ENCODE measurements around the gene GSPT1.
"Not testable (repeated sequence)": the region's sequence is repeated elsewhere in the genome, so short reads cannot be mapped to it uniquely, and the experiment has no call there.

Gene GSPT1

GRCh38 chr16:11957591-11958395, 42.0 kb upstream of the GSPT1 start:
- ATAC-seq: no peak
- TF ChIP-seq TSHZ2 (CRISPR knock-in tag; IDR thresholded peaks at IDR 0.05) (no peak), ESRRG (CRISPR knock-in tag; IDR thresholded peaks at IDR 0.05) (no peak), ARNTL (CRISPR knock-in tag; IDR thresholded peaks at IDR 0.05; ENCODE audit: borderline replicate concordance, low read depth) (no peak), RARB (CRISPR knock-in tag; IDR thresholded peaks at IDR 0.05) (no peak), ISL1 (CRISPR knock-in tag; IDR thresholded peaks at IDR 0.05) (no peak), CSDC2 (CRISPR knock-in tag; IDR thresholded peaks at IDR 0.05) (no peak), ZFP3 (CRISPR knock-in tag; IDR thresholded peaks at IDR 0.05) (no peak)

DNA sequence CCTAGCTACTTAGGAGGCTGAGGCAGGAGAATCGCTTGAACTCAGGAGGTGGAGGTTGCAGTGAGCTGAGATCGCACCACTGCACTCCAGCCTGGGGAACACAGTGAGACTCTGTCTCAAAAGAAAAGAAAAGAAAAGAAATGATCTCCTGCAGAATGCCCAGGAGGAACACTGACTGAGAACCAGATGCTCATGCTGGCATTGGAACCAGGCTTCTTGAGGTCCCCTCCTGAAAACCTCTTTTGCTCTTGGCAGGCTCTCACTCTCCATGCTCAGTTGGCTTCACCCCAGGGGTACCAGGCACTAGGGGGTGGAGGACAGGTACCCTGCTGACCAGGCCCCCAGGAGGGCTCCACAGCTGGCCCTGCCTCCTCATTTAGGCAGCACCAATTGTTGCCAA, 40.8 kb upstream of the GSPT1 start:
- ATAC-seq: no peak
- TF ChIP-seq PPARA (CRISPR knock-in tag; IDR thresholded peaks at IDR 0.05; ENCODE audit: borderline replicate concordance): no peak
- TF ChIP-seq SNAI2 (CRISPR knock-in tag; IDR thresholded peaks at IDR 0.05): no peak
- TF ChIP-seq ZC3H10 (CRISPR knock-in tag; IDR thresholded peaks at IDR 0.05): no peak
- TF ChIP-seq RARB (CRISPR knock-in tag; IDR thresholded peaks at IDR 0.05): no peak
- no peak for TF ChIP-seq ESRRG (CRISPR knock-in tag; IDR thresholded peaks at IDR 0.05)
- TF ChIP-seq PATZ1 (CRISPR knock-in tag; IDR thresholded peaks at IDR 0.05; ENCODE audit: borderline replicate concordance): no peak
- no peak for TF ChIP-seq ZNF8 (CRISPR knock-in tag; IDR thresholded peaks at IDR 0.05)
- no peak for TF ChIP-seq TCF4 (CRISPR knock-in tag; IDR thresholded peaks at IDR 0.05; ENCODE audit: borderline replicate concordance)
- TF ChIP-seq, protein P1, sequence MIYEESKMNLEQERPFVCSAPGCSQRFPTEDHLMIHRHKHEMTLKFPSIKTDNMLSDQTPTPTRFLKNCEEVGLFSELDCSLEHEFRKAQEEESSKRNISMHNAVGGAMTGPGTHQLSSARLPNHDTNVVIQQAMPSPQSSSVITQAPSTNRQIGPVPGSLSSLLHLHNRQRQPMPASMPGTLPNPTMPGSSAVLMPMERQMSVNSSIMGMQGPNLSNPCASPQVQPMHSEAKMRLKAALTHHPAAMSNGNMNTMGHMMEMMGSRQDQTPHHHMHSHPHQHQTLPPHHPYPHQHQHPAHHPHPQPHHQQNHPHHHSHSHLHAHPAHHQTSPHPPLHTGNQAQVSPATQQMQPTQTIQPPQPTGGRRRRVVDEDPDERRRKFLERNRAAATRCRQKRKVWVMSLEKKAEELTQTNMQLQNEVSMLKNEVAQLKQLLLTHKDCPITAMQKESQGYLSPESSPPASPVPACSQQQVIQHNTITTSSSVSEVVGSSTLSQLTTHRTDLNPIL (CRISPR knock-in tag; IDR thresholded peaks at IDR 0.05; ENCODE audit: low read depth): no peak
- no peak for TF ChIP-seq OSR1 (CRISPR knock-in tag; IDR thresholded peaks at IDR 0.05)
- no peak for TF ChIP-seq POU6F1 (CRISPR knock-in tag; IDR thresholded peaks at IDR 0.05; ENCODE audit: borderline replicate concordance, low read depth)

DNA sequence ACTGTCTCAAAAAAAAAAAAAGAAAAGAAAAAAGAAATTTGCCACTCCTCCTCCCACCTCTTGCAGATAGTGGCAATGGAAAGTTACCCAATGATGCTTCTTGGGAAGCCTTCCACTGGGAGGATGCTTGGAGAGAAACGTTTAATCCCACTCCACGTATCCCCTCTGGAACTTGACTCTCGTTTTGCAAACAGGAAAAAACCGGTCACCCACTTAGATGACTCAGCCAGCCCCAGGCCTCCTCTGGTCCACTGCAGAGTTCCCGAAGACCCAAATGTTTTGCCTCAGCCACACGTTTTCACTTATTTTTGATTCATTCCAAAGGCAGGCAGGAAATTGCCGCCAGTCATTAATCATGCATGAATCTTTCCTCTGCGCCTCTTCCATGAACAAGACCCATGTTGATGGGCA, 40.0 kb upstream of the GSPT1 start:
- TF ChIP-seq ISL1 (CRISPR knock-in tag; IDR thresholded peaks at IDR 0.05) (no peak), TSHZ2 (CRISPR knock-in tag; IDR thresholded peaks at IDR 0.05) (no peak), ZNF565 (CRISPR knock-in tag; conservative IDR thresholded peaks at IDR 0.05; ENCODE audit: low read depth) (no peak), PPARA (CRISPR knock-in tag; IDR thresholded peaks at IDR 0.05; ENCODE audit: borderline replicate concordance) (no peak), PATZ1 (CRISPR knock-in tag; IDR thresholded peaks at IDR 0.05; ENCODE audit: borderline replicate concordance) (no peak), ZNF8 (CRISPR knock-in tag; IDR thresholded peaks at IDR 0.05) (no peak), GLIS3 (CRISPR knock-in tag; IDR thresholded peaks at IDR 0.05) (no peak), ZFP3 (CRISPR knock-in tag; IDR thresholded peaks at IDR 0.05) (no peak), TOX (CRISPR knock-in tag; IDR thresholded peaks at IDR 0.05; ENCODE audit: borderline replicate concordance) (no peak), ZFP30 (CRISPR knock-in tag; IDR thresholded peaks at IDR 0.05) (no peak), TCF4 (CRISPR knock-in tag; IDR thresholded peaks at IDR 0.05; ENCODE audit: borderline replicate concordance) (no peak)
- TF ChIP-seq, protein P1 (CRISPR knock-in tag; IDR thresholded peaks at IDR 0.05; ENCODE audit: low read depth): no peak
- ATAC-seq: peak; percentile 96

DNA sequence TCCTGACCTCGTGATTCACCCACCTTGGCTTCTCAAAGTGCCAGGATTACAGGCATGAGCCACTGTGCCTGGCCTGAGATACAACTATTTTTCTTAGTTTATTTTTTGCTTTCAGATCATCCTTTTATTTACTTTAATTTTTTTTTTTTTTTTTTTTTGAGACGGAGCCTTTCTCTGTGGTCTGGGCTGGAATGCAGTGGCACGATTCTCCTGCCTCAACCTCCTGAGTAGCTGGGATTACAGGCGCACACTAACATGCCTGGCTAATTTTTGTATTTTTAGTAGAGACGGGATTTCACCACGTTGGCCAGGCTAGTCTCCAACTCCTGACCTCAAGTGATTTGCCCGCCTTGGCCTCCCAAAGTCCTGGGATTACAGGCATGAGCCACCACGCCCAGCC, 37.8 kb upstream of the GSPT1 start:
- not testable (repeated sequence) for ATAC-seq
